Glutamatergic neuron (in vitro differentiated cells): Measurements from ENCODE around the gene PITHD1. TPM values are rescaled to one million over a fixed set of nuclear protein-coding genes. Genes with fewer than 3 reads are reported as not detected.

Experiments used
- DNase-seq: peaks from one replicate; pipeline ENCODE4 v3.0.0; 2022
- H3K27ac Mint-ChIP-seq: one replicate; pipeline ENCODE4 v1.8.0; 2020; ENCODE audit warnings: mild to moderate bottlenecking, mixed read lengths, inconsistent platforms; ENCODE audit not compliant: unreplicated experiment
- H3K27me3 Mint-ChIP-seq: one replicate; pipeline ENCODE4 v1.8.0; 2020; ENCODE audit warnings: mild to moderate bottlenecking, moderate library complexity, mixed read lengths, inconsistent platforms; ENCODE audit not compliant: unreplicated experiment
- H3K36me3 Mint-ChIP-seq: one replicate; pipeline ENCODE4 v1.8.0; 2020; ENCODE audit warnings: mild to moderate bottlenecking, mixed read lengths, inconsistent platforms; ENCODE audit not compliant: unreplicated experiment
- H3K4me1 Mint-ChIP-seq: one replicate; pipeline ENCODE4 v1.8.0; 2020; ENCODE audit warnings: mild to moderate bottlenecking, low read depth, mixed read lengths, inconsistent platforms; ENCODE audit not compliant: unreplicated experiment
- H3K4me3 Mint-ChIP-seq: one replicate; pipeline ENCODE4 v1.8.0; 2020; ENCODE audit warnings: mild to moderate bottlenecking, mixed read lengths, inconsistent platforms; ENCODE audit not compliant: unreplicated experiment
- H3K9me3 Mint-ChIP-seq: one replicate; pipeline ENCODE4 v1.8.0; 2020; ENCODE audit warnings: mild to moderate bottlenecking, moderate library complexity, mixed read lengths, inconsistent platforms; ENCODE audit not compliant: unreplicated experiment
- CTCF ChIP-seq: fragments of 200-600 bp; sonication (generic); IDR thresholded peaks from one replicate; pipeline ENCODE4 v1.5.0; 2021; ENCODE audit not compliant: partially characterized antibody, unreplicated experiment
- total RNA-seq: library from RNA; stranded (reverse); fragmentation: NEBNext Ultra II Directional; extraction: Animal tissue kit (Norgen Biotek cat#: 25700); gene quantifications from one replicate; pipeline ENCODE4 v1.2.1, GENCODE V29; 2021; ENCODE audit not compliant: unreplicated experiment

Gene PITHD1
- total RNA-seq, 1 donor from 2014 or later = 35.0 TPM

DNA sequence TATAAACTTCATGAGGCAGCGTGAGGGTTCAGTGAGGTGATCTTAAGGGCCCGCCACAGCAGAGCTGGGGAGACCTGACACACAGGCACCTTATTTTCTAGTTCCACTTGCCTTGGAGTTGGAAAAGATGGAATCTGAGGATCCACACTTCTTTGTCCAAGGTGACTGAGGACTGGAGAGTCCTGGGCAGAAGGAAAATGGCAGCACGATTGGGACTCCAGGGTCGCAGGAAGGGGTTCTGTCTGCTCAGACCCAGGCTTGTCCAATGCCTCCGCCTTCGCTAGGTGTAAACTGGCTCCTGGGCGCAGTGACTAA lies 21.0 kb downstream of the PITHD1 start:
- Mint-ChIP-seq H3K36me3 (no peaks in the 10 kb centered on the region), H3K4me1 (peaks cover 2% of the 10 kb centered on the region), H3K9me3 (peaks cover 7% of the 10 kb centered on the region), H3K27ac (no peak overlapping the region), H3K4me3 (peak overlapping the region; percentile 93), H3K27me3 (peaks cover 3% of the 10 kb centered on the region)
- DNase-seq = no peak
- no peak for TF ChIP-seq CTCF

DNA sequence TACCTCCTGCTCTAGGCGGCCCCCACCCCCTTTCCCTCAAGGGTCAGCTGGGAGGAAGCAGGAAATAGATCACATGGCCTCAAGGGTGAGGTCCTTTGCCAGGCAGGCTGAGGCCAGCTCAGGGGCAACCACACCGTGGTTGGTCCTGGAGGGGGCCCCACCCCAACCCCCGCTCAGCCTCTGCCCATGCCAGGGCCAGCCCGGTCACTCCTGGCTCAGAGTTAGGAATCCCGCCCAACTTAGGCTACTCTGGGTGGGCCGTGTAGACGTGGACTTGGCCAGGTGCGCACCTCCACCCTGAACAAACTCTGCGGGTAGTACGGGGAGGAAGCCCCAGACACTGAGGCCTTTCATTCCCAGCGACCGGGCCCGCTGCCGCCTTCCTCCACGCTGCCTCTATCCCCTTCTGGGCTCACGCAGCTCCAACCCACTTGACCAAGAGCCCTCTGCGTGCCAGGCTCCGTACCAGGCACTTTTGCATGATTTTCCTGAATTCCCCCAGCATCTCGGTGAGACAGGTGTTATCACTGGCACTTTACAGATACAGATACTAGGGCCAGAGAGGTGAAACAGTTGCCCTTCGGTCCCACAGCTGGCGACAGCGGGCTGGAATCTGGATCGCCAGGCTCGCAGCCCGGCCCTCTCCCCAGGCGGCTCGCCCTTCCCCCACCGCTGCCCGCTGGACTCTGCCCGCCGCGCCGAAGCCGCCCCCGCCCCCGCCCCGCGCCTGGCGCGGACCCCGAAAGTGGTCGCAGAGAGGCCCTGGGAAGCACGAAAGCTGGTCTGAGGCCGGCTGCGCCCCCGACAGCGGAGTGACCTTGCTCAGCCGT lies 21.6 kb downstream of the PITHD1 start:
- Mint-ChIP-seq H3K27ac (peak overlapping the region; percentile 89), H3K4me1 (peaks cover 2% of the 10 kb centered on the region), H3K27me3 (peaks cover 3% of the 10 kb centered on the region), H3K4me3 (peak overlapping the region; percentile 93), H3K9me3 (peaks cover 7% of the 10 kb centered on the region), H3K36me3 (no peaks in the 10 kb centered on the region)
- peak; percentile 61 for DNase-seq
- no peak for TF ChIP-seq CTCF

DNA sequence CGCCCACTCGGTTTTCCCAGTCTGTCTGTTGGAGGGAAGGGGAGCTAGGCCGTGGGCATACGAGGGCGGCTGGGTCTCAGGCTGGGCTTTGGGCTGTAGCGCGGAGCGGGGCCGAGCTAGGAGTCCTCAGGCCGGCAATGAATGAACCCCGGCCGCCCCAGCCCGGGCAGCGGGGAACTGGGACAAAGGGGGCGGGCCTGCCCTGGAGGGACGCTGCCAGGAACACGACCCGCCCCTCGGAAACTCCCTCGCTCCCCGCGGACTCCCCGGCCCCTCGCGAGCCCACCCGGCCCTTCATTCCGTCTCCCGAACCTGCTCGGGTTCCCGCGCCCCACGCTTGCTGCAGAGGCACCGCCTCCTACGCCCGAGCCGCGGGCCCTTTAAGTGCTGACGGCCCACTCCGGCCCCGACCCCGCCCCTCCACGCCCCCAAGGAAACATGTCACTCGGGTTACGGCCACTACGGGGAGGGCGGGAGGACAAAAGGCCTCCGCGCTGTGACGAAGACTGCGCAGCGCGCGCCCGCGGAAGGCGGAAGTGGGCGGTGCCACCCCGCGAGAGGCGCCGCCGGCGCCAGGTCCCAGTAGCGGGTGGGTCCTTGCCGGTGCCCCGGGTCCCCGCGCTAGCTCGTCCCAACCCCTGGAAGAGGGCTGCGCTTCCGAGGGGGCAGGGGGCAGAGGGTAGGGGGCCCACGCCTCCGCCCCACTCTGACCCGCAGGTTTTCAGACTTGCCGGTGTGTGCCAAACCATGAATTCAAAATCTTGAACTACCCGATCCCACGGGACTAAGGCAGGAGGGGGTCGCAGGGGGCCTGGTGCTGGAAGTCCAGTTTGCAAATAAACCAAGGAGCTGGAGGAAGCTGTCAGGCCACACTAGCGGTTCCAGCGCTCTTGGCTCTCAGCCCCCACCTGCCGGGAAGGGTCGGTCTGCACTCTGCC lies 22.5 kb downstream of the PITHD1 start, which contains the start of gene GALE:
GALE (minus strand) TSS at position 355 of the 938 bp plus-strand sequence. CDS start 1,747 bp downstream, outside the sequence.
- DNase-seq = peak; percentile 91
- Mint-ChIP-seq H3K36me3 (no peaks in the 10 kb centered on the region), H3K9me3 (peaks cover 5% of the 10 kb centered on the region), H3K4me1 (peaks cover 2% of the 10 kb centered on the region), H3K27ac (peak within 1 kb of the TSS; percentile 89), H3K27me3 (peaks cover 2% of the 10 kb centered on the region), H3K4me3 (peak within 1 kb of the TSS; percentile 93)
- TF ChIP-seq CTCF = no peak

DNA sequence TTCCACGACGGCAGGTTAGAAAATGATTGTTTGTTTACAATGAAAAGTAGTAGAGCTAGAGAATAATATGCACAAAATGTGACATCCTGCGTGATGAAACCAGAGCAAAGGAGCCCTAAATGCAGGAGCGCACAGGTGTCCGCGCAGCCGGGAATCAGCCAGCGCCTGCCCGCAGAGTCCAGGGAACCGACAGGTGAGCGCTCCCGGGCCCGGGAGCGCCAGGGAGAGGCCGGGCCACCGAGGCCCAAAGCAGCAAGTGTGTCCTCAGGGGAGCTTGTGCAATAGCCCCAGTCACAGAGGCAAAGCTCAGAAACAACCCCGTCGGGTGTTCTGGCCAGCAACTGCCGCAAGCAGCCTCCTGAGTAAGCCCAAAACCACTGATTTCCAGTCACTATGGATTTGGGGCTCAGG lies 23.1 kb downstream of the PITHD1 start:
- peaks cover 2% of the 10 kb centered on the region for H3K27me3 Mint-ChIP-seq
- H3K36me3 Mint-ChIP-seq = no peaks in the 10 kb centered on the region
- no peak for TF ChIP-seq CTCF
- H3K27ac Mint-ChIP-seq = peak overlapping the region; percentile 48
- H3K4me3 Mint-ChIP-seq = peak overlapping the region; percentile 91
- peaks cover 5% of the 10 kb centered on the region for H3K9me3 Mint-ChIP-seq
- DNase-seq = no peak
- peaks cover 2% of the 10 kb centered on the region for H3K4me1 Mint-ChIP-seq
